GM23248 (cell line): Measurements from ENCODE around the gene ZBTB4.

Experiments
- EZH2 ChIP-seq: fragments of 200-600 bp; sonication (generic); IDR thresholded peaks from 2 replicates; pipeline ENCODE4 v1.6.1; 2018; ENCODE audit warnings: antibody characterized with exemption, mild to moderate bottlenecking; ENCODE audit not compliant: insufficient read depth, poor library complexity, severe bottlenecking
- EZH2phosphoT487 ChIP-seq: fragments of 200-600 bp; sonication (generic); IDR thresholded peaks from 2 replicates; pipeline ENCODE4 v1.6.1; 2018; ENCODE audit warnings: antibody characterized with exemption, moderate library complexity, mild to moderate bottlenecking, low read depth; ENCODE audit not compliant: insufficient read depth

- TF ChIP-seq EZH2phosphoT487 (no peak), EZH2 (no peak)
Observed at GRCh38 chr17:7484919-7485377, 5.5 kb upstream of the ZBTB4 start.
